HepG2 (cell line): ENCODE results near the gene HSDL2. TPM values are rescaled to one million over a fixed set of nuclear protein-coding genes. Genes with fewer than 3 reads are reported as not detected.

Source experiments
- AGO2 ChIP-seq: fragments of 200-400 bp; formaldehyde crosslinking; optimal IDR thresholded peaks from 2 replicates; pipeline ENCODE3; 2017; ENCODE audit warnings: mild to moderate bottlenecking, low read depth, low read length, moderate library complexity
- CEBPZ ChIP-seq: IDR thresholded peaks from 2 replicates; pipeline ENCODE4 v1.6.1; 2012; ENCODE audit warnings: low read length, improper control_type of control experiment
- HNRNPL ChIP-seq: fragments of 200-400 bp; formaldehyde crosslinking; IDR thresholded peaks from 2 replicates; pipeline ENCODE4 v1.6.1; 2017; ENCODE audit warnings: mild to moderate bottlenecking, low read depth, low read length
- KAT2B ChIP-seq: fragments of 150-350 bp; IDR thresholded peaks from 2 replicates; pipeline ENCODE4 v1.6.1; 2014; ENCODE audit warnings: low read depth, low read length, borderline replicate concordance
- KDM3A ChIP-seq: IDR thresholded peaks from 2 replicates; pipeline ENCODE4 v1.6.1; 2018; ENCODE audit warnings: low read depth, missing compliant biosample characterization
- NFE2L1 ChIP-seq: sonication (generic); formaldehyde crosslinking; IDR thresholded peaks from 2 replicates; pipeline ENCODE4 v1.4.0; 2020; ENCODE audit warnings: missing genetic modification reagents, mild to moderate bottlenecking, borderline replicate concordance
- TCF12 ChIP-seq, 2 experiments: fragments of 450-650 bp in 1 of 2; sonication (generic) in 1 of 2; formaldehyde crosslinking in 1 of 2; IDR thresholded peaks; 2 replicates each; pipeline versions ENCODE4 v1.6.1 to v1.8.0; 2017 to 2022; ENCODE audit warnings: antibody characterized with exemption in 1 of 2, mild to moderate bottlenecking in 1 of 2, missing genetic modification reagents in 1 of 2, moderate library complexity in 1 of 2
- TCF7L2 ChIP-seq: IDR thresholded peaks from 2 replicates; pipeline ENCODE4 v1.6.1; 2011; ENCODE audit warnings: mild to moderate bottlenecking, low read depth, low read length, moderate library complexity
- TRAFD1 ChIP-seq: sonication (generic); formaldehyde crosslinking; IDR thresholded peaks from 2 replicates; pipeline ENCODE4 v1.5.1; 2020; ENCODE audit warnings: missing genetic modification reagents, mild to moderate bottlenecking, borderline replicate concordance
- ZNF331 ChIP-seq: sonication (generic); formaldehyde crosslinking; IDR thresholded peaks from 2 replicates; pipeline ENCODE4 v1.4.0; 2020; ENCODE audit warnings: missing genetic modification reagents
- ZNF33B ChIP-seq: sonication (generic); formaldehyde crosslinking; IDR thresholded peaks from 2 replicates; pipeline ENCODE4 v1.5.1; 2020; ENCODE audit warnings: mild to moderate bottlenecking, missing genetic modification reagents
- ZNF775 ChIP-seq: sonication (generic); formaldehyde crosslinking; IDR thresholded peaks from 2 replicates; pipeline ENCODE4 v1.4.0; 2020; ENCODE audit warnings: missing genetic modification reagents, mild to moderate bottlenecking, moderate library complexity, borderline replicate concordance
- ZNF782 ChIP-seq: sonication (generic); formaldehyde crosslinking; IDR thresholded peaks from 2 replicates; pipeline ENCODE4 v1.4.0; 2020; ENCODE audit warnings: missing genetic modification reagents, mild to moderate bottlenecking, borderline replicate concordance
- polyA plus RNA-seq, 8 experiments: library from polyadenylated mRNA; depleted of rRNA in 3 of 8; stranded (reverse) in 7 of 8; unstranded in 1 of 8; fragments of >200 nt; fragmentation: Illumina TruSeq in 4 of 8; extraction: Trizol in 4 of 8; gene quantifications; 2 replicates each; pipeline versions ENCODE4 v1.2.1 to v1.2.3, GENCODE V29; 2011 to 2016; ENCODE audit warnings: low read depth in 4 of 8, missing spikeins in 1 of 8, mixed read lengths in 1 of 8; ENCODE audit not compliant: insufficient read depth in 1 of 8
- total RNA-seq, 5 experiments: library from RNA; depleted of rRNA; stranded (reverse); fragments of >200 nt; fragmentation: Illumina TruSeq; extraction: Trizol; gene quantifications; 2 replicates each; pipeline ENCODE4 v1.2.3, GENCODE V29; 2016; ENCODE audit warnings: low read depth in 1 of 5
- TF ChIP-seq, protein P1 (sequence below): sonication (generic); formaldehyde crosslinking; conservative IDR thresholded peaks from 2 replicates; pipeline ENCODE4 v1.4.0; 2020; ENCODE audit warnings: missing genetic modification reagents
- TF ChIP-seq, protein P2 (sequence below): sonication (generic); formaldehyde crosslinking; IDR thresholded peaks from 2 replicates; pipeline ENCODE4 v1.5.0; 2020; ENCODE audit warnings: missing genetic modification reagents
- TF ChIP-seq, protein P3 (sequence below): sonication (generic); formaldehyde crosslinking; IDR thresholded peaks from 2 replicates; pipeline ENCODE4 v1.4.0; 2020; ENCODE audit warnings: missing genetic modification reagents

HSDL2 gene
- total and polyA plus RNA-seq, 2 of the 13 experiments (the other 11 are each of a cell fraction or from before 2014, with no cell fraction given): 55.3 to 80.2 TPM

DNA sequence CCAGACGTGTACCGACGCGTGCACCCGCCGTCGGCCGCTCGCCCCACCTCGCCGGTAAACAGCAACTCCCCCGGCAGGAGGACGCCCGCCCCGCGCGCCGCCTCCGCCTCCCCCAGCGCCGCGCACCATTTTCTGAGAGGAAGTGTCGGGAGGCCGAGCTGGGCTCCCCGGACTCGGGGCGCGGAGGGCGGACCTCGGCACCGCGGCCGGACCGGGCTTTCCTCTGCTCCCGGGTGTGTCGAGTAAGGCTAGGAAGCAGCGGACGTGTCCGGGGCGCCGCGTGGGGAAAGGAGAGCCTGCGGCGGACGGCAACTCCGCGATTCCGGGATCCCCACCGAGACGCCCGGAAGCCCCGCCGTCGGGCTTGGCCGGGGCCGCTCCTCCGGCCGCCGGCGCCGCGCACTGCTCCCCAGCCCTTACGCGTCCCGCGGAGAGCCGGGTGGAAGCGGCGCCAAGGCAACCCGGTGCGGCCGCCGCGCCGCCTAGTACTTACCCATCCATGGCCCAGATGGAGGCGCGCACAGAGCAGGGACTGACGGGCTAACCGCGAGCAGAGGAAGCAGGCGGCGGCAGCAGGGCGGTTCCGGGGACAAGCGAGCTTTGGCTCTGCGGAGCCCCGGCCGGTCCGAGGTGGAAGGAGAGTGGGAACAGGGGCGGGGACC is 46.8 kb upstream of the HSDL2 start, which contains the start of gene PTBP3 (continued):
- TF ChIP-seq, protein P1, sequence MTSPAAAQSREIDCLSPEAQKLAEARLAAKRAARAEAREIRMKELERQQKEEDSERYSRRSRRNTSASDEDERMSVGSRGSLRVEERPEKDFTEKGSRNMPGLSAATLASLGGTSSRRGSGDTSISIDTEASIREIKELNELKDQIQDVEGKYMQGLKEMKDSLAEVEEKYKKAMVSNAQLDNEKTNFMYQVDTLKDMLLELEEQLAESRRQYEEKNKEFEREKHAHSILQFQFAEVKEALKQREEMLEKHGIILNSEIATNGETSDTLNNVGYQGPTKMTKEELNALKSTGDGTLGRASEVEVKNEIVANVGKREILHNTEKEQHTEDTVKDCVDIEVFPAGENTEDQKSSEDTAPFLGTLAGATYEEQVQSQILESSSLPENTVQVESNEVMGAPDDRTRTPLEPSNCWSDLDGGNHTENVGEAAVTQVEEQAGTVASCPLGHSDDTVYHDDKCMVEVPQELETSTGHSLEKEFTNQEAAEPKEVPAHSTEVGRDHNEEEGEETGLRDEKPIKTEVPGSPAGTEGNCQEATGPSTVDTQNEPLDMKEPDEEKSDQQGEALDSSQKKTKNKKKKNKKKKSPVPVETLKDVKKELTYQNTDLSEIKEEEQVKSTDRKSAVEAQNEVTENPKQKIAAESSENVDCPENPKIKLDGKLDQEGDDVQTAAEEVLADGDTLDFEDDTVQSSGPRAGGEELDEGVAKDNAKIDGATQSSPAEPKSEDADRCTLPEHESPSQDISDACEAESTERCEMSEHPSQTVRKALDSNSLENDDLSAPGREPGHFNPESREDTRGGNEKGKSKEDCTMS: no peak
- peak; percentile 72; the same call in 1 of the 2 replicates for TF ChIP-seq KDM3A (CRISPR knock-in tag)
- TF ChIP-seq ZNF782 (CRISPR knock-in tag): peak; percentile 37; the same call in 1 of the 2 replicates
- no peak for TF ChIP-seq TCF7L2
- TF ChIP-seq CEBPZ: no peak
- TF ChIP-seq TCF12 (IDR thresholded peaks at IDR 0.05): no peak
- peak; percentile 11; the same call in 1 of the 2 replicates for TF ChIP-seq TCF12 (CRISPR knock-in tag; IDR thresholded peaks at IDR 0.05)
- TF ChIP-seq AGO2: peak; percentile 91
- TF ChIP-seq, protein P2, sequence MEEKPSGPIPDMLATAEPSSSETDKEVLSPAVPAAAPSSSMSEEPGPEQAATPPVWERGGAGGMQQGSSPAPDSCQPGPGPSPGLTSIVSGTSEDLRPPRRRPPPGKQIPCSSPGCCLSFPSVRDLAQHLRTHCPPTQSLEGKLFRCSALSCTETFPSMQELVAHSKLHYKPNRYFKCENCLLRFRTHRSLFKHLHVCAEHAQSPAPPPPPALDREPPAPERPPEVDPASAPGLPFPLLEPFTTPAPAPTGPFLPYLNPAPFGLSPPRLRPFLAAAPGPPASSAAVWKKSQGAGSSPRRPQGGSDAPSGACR (CRISPR knock-in tag): no peak
- 0 out of 2 replicates have a peak, but pooled peaks have one; percentile 30 for TF ChIP-seq ZNF33B (CRISPR knock-in tag)
- no peak for TF ChIP-seq NFE2L1
- TF ChIP-seq TRAFD1 (CRISPR knock-in tag): no peak
- no peak for TF ChIP-seq HNRNPL
- no peak for TF ChIP-seq ZNF331
- TF ChIP-seq, protein P3, sequence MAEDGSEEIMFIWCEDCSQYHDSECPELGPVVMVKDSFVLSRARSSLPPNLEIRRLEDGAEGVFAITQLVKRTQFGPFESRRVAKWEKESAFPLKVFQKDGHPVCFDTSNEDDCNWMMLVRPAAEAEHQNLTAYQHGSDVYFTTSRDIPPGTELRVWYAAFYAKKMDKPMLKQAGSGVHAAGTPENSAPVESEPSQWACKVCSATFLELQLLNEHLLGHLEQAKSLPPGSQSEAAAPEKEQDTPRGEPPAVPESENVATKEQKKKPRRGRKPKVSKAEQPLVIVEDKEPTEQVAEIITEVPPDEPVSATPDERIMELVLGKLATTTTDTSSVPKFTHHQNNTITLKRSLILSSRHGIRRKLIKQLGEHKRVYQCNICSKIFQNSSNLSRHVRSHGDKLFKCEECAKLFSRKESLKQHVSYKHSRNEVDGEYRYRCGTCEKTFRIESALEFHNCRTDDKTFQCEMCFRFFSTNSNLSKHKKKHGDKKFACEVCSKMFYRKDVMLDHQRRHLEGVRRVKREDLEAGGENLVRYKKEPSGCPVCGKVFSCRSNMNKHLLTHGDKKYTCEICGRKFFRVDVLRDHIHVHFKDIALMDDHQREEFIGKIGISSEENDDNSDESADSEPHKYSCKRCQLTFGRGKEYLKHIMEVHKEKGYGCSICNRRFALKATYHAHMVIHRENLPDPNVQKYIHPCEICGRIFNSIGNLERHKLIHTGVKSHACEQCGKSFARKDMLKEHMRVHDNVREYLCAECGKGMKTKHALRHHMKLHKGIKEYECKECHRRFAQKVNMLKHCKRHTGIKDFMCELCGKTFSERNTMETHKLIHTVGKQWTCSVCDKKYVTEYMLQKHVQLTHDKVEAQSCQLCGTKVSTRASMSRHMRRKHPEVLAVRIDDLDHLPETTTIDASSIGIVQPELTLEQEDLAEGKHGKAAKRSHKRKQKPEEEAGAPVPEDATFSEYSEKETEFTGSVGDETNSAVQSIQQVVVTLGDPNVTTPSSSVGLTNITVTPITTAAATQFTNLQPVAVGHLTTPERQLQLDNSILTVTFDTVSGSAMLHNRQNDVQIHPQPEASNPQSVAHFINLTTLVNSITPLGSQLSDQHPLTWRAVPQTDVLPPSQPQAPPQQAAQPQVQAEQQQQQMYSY (CRISPR knock-in tag): 0 out of 2 replicates have a peak, but pooled peaks have one; percentile 40
- TF ChIP-seq ZNF775 (CRISPR knock-in tag): no peak
- no peak for TF ChIP-seq KAT2B
